ENCODE data around the gene SEMA3D.

The SEMA3D gene

DNA sequence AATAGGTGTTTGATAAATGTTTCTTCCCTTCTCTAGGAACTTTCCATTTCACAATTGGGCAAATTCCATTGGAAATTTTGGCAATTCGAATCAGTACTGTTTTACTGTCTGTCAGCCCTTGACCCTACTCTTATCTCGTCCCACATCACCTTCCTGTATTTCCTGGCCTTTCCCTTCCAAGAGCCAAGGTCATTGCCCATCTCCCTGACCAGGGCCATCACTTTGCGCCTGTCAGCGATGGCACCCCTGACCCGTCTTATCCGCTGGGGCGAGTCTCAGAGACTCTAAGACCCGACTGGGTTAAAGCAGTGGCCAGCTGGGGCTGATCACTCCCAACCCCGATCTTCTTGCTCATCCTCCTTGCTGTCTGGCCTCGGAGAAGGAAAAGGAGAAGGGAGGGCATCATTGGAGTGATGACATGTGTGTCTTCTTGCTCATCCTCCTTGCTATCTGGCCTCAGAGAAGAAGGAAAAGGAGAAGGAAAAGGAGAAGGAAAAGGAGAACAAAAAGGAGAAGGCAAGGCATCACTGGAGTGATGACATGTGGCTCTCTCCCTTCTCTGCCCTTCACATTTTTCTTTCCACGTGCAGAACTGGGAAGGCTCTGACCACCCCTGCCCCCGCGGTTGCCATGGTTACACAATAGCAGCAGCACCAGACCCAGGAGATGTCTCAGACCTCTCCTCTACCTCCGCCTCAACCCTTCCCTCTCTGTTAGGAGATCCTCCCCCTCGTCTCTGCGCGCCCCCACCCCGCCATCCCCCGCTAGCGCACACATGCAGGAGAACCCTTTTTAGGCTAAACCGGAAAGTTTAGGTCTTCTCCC lies 2.0 kb downstream of the SEMA3D start:
- no peak for DNase-seq (ENCODE audit: low read depth, low spot score)

DNA sequence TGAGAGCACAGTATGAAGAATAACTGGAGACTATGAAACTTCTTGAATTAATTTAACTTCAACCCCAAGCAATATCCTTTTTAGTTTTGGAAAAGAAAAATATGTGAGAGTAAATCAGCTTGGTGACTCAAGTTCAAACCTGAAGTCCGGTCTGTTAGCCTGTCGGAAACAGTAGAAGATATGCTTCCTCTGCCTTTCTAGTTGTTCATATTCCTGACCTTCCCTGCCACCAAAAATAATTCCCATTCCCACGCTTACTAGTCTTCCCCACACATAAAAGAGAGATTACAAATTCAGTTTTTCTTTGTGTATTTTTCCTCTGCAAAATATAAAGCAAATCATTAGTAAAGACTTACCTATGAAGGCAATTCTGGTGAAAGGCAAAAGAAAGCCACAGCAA lies 3.6 kb downstream of the SEMA3D start:
- DNase-seq (ENCODE audit: low read depth, low spot score): no peak

DNA sequence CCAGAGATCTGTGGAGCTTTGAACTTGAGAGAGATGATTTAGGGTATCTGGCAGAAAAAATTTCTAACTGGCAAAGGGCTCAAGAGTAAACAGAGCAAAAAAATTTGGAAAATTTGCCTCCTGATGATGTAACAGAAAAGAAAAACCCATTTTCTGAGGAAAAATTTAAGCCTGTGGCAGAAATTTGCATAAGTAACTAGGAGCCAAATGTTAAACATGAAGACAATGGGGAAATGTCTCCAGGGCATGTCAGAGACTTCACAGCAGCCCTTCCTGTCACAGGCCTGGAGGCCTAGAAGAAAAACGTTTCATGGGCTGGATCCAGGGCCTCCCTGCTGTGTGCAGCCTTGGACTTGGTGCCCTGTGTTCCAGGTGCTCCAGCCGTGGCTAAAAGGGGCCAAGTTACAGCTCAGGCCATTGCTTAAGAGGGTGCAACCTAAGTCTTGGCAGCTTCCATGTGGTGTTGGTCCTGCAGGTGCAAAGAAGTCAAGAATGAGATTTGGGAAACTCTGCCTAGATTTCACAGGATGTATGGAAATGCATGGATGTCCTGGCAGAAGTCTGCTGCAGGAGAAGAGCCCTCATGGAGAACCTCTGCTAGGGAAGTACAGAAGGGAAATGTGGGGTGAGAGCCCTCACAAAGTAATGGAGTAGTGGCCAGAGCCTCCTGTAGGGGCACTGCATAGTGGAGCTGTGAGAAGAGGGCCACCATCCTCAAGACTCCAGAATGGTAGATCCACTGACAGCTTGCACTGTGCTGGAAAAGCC lies 8.1 kb downstream of the SEMA3D start:
- DNase-seq (ENCODE audit: low read depth, low spot score): no peak

DNA sequence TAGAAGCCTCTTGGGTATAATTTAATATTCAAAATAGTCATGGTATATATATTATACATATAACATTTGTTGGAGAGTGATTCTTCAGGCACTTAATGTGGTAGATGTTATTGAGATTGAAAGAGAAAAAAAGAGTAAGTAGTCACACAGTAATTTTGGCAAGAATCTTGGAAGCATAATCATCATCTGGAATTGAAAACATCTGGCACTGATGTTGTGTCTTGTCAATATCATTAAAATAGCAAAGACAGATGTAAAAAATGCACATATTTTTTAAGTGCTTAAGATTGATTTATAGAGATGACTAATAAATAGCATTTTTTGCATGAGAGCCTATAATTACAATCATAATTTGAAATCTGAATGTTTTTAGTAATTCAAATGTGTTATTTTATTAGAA lies 9.5 kb downstream of the SEMA3D start:
- no peak for DNase-seq (ENCODE audit: low read depth, low spot score)

DNA sequence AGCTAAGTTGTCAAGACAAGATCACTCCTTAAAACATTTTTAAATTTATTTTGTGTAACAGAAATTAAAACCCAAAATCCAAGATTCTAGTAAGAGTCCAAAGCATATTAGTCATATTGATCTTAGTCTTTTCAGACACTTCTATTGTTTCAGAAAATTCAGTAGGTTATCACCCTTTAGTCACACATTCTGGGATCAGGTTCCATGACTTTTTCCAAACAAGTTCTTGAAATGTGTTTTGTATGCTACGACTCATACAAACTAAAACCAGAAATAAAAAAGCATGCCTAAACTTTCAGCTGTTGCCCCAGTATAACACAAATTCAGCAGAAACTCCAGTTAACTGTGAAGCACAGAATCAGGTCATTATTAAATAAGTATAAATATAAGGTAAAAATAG lies 10.7 kb downstream of the SEMA3D start:
- DNase-seq (ENCODE audit: low read depth, low spot score): no peak

DNA sequence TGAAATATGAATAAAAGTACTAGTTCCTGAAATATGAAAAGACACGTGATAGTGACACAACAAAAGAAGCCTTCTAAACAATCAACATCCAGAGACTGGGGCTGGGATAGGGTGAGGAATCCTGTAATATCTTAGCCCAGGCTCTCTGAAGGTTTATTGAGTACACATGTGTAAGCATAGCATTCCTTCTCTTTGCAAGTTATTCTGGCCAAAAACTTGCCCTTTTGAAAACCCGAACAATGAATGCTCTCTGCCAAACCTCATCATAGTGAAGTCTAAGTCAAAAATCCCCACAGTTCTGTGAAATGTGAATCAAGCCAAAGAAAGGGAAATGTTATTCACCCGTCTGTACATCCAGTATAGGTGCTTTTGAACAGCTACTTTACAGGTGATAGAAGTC lies 11.6 kb downstream of the SEMA3D start:
- DNase-seq (ENCODE audit: low read depth, low spot score): no peak

DNA sequence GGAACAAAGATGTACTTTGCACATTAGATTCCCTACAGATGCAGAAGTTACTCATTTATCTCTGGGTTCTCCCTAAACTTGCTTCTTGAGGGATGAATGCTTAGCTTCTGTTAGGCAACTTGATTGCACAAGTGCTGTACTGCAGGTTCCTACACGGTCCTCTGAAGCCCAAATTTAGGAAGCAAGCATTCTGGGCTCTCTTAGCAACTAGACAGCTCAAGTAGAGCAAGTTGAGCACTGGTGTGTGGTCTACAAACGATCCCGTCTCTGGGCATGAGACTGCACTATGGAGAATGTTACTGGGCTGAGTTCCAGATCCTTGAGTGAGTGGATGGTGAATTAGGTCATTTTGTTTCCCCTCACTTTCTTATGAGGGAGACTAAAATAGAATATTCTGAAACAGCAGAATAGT lies 14.3 kb downstream of the SEMA3D start:
- no peak for DNase-seq (ENCODE audit: low read depth, low spot score)

DNA sequence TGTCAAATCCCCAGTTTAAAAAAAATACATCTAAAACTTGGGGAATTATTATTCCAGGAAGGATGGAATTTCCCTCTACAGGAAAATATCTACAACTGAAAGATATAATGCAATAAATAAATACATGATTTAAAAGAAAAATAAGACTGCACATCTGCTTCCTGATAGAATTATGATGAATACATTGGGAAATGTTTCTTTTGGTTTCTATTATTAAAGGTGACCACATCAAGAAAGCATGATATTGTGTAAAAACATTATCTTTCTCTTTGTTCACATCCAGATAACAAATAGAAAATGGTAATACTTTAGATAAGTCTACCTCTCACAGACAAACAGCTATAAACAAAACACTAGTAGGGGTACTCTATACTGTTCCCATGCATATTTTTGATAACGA lies 19.2 kb downstream of the SEMA3D start:
- DNase-seq (ENCODE audit: low read depth, low spot score): no peak

DNA sequence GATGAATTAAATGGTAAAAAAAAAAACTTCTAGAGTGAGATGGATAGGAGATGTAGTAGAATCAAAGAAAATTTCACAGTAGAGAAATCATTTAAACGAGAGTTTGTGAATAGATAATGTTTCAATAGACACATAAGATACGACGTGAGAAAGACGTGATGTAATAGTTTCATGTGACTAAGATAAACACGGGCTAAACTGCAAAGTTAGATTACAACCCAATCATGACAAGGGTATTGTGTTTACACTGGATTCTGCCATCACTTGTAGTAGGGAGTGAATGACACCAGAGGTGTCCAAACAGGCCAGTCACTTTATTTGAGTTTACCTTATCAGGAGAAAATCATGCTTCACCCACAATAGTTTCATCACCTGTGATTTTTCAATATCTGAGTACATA lies 21.6 kb downstream of the SEMA3D start:
- no peak for DNase-seq (ENCODE audit: low read depth, low spot score)

DNA sequence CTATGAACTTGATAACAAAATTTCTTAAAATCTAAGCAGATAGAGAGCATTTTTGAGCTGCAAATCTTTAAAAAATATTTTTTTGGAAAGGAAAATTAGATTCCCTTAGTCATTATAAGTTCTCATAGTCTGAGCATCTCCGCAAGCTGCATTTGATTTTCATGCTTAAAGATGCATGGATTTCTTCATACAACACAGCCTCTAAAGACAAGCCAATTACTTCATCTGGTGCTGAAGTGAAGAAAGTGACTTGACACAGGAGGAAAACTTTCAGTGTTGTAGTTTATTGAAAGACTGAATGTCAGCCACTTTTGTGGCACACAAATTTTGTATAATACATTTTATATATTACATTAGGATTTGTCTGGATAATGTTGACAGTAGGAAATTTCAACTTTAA lies 22.5 kb downstream of the SEMA3D start:
- no peak for DNase-seq (ENCODE audit: low read depth, low spot score)

DNA sequence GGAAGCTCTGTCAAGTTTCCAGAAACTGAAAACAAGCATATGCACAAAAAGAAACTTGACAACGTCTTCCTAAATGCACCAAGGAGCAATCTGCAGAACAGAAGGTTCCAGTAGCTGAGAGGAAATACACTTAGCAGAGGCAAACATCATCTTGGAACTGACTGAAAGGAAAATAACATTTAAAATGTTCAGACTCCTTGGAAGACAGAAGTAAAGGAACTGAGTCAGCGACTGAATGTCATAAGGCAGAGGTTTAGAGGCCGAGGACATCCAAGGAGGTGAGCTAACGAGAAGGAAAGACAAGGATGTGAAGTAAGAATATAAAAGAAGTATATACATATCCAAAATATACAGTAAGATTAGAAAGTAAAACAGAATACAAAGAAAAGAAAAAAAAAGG lies 24.1 kb downstream of the SEMA3D start:
- no peak for DNase-seq (ENCODE audit: low read depth, low spot score)

DNA sequence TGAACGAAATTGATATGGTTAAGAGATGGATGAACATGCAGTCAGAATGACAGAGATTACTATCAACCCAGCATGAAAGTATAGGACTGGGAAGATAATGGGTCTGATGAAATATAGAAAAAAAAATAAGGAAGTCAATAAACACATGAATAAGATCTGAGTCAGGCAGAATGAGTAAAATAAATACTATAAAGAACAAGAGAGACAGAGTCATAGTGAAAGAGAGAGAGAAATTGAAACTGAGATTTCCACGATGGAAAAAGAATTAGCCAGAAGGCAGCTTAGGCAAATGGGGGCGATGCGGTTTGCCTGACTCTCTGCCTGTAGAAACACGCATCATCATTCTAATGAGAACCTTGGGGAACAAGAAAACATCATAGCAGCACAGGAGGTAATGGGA lies 26.6 kb downstream of the SEMA3D start:
- DNase-seq (ENCODE audit: low read depth, low spot score): no peak

DNA sequence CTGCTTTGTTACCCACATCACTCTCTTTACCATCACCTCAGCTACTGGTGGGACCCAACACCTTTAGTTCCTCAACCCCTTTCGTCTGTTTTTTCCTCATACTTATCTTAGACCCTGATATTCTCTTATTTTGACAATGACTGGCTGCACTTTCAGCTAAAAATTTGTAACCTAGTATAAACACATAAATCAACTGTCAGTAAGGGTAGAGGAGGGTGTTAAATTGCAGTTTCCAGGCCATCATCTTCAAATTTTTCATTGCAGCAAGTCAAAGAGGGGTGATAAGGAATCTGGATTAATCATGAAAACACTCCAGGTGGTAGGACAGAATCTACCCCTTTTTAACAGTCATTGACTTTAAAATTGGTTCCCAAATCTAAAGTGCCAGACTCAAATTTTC lies 27.9 kb downstream of the SEMA3D start:
- DNase-seq (ENCODE audit: low read depth, low spot score): no peak

DNA sequence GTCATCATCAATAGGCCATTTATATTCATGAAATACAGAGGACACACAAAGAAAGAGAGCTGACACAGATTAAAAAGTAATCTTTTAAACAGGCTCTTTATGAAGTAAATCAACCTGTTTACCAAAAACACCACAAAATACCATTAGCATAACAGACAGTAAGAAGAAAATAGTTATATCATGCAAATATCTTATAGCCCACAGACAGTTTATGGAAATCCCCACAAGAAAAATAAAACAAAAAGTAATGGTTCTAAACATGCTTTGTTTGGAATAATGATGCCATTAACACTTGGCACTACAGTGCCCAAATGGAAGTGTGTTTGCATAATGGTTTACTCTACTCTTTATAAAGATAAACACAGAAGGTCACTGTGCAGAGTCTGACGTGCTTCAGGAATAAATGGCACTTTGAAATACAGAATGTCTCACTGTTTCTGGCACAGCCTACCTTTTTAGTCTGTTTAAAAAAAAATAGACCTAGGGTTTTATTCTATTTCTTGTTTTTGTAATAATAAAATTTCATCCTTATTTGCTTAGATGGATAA lies 30.1 kb downstream of the SEMA3D start:
- no peak for DNase-seq (ENCODE audit: low read depth, low spot score)

DNA sequence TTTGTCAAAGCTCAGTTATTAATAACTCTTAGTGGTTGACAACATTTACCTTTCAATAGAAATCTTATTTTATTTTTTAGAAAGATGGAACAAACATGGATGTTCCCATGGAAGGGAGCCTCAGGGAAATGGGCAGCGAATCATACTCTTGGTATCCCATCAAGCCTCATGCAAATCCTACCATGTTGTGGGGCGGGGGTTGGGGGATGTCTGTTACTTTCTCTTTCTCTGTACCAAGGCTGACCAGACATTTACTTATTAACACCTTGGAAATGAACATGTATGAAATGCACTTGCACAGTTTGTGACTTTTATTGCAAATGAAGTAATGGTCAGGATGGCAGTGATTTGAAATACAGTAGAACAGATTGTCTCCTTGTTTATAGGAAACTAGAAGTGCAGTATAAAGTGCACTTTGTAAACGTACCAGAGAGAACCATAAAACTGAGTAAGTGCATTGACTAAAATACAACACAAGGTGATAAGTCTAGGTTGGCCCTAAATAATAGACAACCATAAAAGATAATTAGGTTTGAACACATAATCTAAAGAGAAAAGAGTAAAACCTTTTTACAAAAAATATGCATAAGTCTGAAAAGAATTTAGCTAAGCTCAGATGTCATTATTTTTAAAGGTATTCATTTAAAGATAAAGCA lies 32.4 kb downstream of the SEMA3D start:
- no peak for DNase-seq (ENCODE audit: low read depth, low spot score)

DNA sequence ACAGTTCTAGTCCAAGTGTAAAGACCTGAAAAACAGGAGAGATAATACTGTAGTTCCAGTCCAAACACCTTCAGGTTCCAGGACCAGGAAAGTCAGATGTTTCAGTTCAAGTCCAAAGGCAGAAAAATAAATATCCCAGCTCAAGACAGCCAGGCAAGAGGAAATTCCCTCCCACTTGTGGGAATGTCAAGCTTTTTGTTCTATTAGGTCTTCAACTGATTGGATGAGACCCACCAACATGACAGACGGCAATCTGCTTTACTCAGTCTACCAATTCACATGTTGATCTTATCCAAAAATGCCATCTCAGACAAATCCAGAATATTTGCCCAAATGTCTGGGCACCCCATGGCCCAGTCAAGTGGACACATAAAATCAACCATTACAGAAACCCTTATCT lies 33.1 kb downstream of the SEMA3D start:
- no peak for DNase-seq (ENCODE audit: low read depth, low spot score)

DNA sequence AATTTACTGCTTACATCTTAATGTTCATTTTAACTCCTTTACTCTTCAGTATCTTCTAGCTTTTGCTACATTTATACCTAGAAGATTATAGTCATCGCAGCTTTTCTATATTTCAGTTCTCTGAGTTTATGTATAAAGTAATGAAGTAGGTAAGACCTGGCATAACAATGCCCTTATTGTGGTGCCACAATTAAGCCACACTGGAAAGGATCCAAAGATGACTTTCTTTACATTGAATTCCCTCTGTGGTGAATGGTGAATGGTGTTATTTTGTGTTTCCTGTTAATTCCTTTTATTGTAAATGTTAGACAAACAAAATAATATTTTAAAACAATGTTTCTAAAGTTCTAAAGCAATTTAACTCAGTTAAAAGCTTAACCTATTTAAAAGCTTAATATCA lies 36.2 kb downstream of the SEMA3D start:
- no peak for DNase-seq (ENCODE audit: low read depth, low spot score)

DNA sequence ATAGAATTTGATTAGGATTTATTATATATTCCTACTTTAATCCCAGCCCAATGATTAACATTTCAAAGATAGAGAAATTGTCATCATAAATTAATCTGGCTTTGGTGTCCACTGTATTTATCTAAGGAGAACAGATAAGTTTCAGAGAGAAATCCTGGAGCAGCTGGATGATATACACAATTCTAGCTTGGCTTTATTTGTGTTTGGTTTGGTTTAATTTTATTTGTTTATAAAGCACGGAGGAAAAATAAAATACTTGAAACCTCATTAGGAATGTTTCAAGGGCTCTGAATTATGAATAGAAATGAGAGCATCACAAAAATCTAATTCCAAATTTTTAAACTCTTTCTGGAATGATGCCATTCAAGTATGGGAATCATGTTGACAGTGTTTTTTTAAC lies 42.1 kb downstream of the SEMA3D start:
- no peak for DNase-seq (ENCODE audit: low read depth, low spot score)

DNA sequence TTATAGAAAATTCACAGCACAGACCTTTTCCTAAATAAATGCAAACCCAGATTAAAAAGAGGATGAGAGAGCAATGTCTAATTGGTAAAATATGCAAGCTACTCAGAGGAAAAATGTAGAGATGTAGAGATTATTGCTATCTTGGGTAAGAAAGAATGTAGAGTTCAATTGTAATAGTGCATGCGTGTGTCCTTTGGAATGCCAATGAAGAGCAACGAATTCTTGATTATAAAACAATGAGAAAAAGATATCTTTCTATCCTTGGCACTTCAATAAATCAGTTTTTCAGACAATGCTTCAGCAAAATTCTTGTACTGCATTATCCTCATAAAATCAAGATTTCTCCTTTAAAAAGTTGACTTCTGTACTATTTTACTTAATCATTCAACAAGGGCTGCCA lies 50.9 kb downstream of the SEMA3D start:
- DNase-seq (ENCODE audit: low read depth, low spot score): no peak

DNA sequence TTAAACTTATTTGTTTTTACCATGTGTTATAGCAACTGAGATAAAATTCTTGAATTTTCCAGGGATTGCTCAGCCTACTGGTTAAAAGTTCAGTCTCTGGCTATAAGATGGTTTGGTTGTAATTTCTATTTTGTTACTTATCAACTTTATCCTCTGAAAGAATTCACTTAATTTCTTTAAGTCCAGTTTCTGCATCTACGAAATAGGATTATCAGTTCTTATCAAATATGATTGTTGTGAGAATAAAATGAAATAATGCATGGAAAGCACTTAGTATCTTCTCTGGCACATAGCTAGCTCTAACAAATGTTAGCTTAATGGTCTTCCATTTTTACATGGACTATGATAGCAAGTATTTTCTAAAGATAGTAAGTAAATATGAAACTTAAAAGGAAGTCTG lies 53.3 kb downstream of the SEMA3D start:
- no peak for DNase-seq (ENCODE audit: low read depth, low spot score)

DNA sequence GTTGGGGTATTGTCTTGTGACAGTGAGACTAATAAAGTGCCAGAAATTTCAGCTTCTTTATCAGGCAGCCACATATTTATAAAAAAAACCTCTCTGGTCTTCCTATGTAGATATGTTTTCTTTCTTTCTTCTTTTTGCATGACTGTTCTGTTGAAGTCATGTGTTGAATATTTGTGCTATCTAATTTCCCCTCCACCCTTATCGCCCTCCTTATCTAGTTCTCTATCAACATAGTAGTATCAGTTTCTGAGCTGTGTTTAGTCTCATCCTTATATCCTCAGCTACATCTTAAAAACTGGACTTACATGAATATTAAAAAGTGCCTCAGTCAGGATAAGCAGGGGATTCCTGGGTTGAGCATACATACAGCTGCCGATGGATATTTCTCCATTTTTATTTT lies 53.9 kb downstream of the SEMA3D start:
- DNase-seq (ENCODE audit: low read depth, low spot score): no peak

DNA sequence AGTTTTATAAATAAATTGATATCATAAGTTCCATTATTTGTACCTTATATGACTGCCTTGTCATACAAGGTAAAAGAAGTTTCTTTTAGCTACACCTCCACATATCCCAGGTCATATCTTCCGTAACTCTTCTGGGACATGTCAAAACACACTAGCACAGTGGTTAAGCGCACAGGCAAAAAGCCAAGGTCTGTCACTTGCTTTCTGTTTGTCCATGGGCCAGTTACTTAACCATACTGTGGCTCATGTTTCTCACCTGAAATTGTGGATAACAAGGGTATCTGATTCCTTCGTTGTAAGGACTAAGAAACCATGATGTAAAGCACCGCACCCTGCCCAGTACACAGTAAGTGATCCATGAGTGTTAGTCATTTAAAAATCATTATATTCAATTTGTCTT lies 56.2 kb downstream of the SEMA3D start:
- DNase-seq (ENCODE audit: low read depth, low spot score): no peak

All from activated CD4-positive, CD25-positive, alpha-beta regulatory T cell treated with anti-CD3 and anti-CD28 coated beads, Interleukin-2, amount 50 U/mL, for 16 hours (primary cell).